Suprapubic skin (tissue), 4 donors: ENCODE results near the gene CEMIP2.

Source experiments
- CTCF ChIP-seq, 2 donors: fragments of 200-600 bp in 1 of 2; fragments of 450-650 bp in 1 of 2; sonication (generic) in 1 of 2; IDR thresholded peaks; one replicate each; pipeline ENCODE4 v1.5.1; 2016 to 2019; ENCODE audit warnings: antibody characterized with exemption in 2 of 2, mild to moderate bottlenecking in 1 of 2, moderate library complexity in 1 of 2
- EP300 ChIP-seq: sonication (generic); formaldehyde crosslinking; IDR thresholded peaks from one replicate; pipeline ENCODE4 v1.6.1; 2017; ENCODE audit warnings: antibody characterized with exemption
- POLR2A ChIP-seq, 2 donors: fragments of 450-650 bp; IDR thresholded peaks; one replicate each; pipeline ENCODE4 v1.6.1; 2017; ENCODE audit warnings: antibody characterized with exemption in 2 of 2, mild to moderate bottlenecking in 2 of 2, moderate library complexity in 2 of 2
- POLR2AphosphoS5 ChIP-seq, 3 donors: sonication (generic); formaldehyde crosslinking; IDR thresholded peaks; one replicate each; pipeline ENCODE4 v1.6.1; 2017; ENCODE audit warnings: antibody characterized with exemption in 3 of 3

- TF ChIP-seq CTCF (IDR thresholded peaks at IDR 0.05) (no peak), POLR2A (IDR thresholded peaks at IDR 0.05) (no peak), POLR2AphosphoS5 (IDR thresholded peaks at IDR 0.05) (no peak), EP300 (no peak)
Observed at GRCh38 chr9:71816916-71817451, 48.7 kb upstream of the CEMIP2 start.
